ENCODE data around the gene SEC23B.

The SEC23B gene

DNA sequence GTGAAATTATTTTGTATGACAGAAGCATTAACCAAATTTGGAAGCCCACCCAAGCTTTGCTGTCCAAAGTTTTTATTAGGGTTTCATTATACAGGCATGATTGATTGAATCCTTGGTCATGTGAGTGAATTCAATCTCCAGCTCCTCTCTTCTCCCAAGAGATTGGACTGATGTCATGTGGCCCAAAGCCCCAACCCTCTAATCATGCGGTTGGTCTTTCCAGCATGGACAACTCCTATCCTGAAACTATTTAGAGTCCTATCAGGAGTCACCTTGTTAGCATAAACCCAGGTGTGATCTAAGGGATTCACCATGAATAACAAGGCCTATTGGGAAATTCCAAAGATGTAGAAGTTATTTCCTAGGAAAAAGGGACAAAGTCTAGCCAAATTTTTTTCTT, 29.9 kb upstream of the SEC23B start:
- Histone ChIP-seq H3K4me3 (replicated peaks; ENCODE audit: low read depth, low read length) (no peak overlapping the region), H3K27me3 (replicated peaks; ENCODE audit: control insufficient read depth, insufficient read depth, low read length) (no peaks in the 10 kb centered on the region), H3K36me3 (ENCODE audit: control insufficient read depth, insufficient read depth, low read length) (peaks cover 9% of the 10 kb centered on the region)
- TF ChIP-seq, protein P1, sequence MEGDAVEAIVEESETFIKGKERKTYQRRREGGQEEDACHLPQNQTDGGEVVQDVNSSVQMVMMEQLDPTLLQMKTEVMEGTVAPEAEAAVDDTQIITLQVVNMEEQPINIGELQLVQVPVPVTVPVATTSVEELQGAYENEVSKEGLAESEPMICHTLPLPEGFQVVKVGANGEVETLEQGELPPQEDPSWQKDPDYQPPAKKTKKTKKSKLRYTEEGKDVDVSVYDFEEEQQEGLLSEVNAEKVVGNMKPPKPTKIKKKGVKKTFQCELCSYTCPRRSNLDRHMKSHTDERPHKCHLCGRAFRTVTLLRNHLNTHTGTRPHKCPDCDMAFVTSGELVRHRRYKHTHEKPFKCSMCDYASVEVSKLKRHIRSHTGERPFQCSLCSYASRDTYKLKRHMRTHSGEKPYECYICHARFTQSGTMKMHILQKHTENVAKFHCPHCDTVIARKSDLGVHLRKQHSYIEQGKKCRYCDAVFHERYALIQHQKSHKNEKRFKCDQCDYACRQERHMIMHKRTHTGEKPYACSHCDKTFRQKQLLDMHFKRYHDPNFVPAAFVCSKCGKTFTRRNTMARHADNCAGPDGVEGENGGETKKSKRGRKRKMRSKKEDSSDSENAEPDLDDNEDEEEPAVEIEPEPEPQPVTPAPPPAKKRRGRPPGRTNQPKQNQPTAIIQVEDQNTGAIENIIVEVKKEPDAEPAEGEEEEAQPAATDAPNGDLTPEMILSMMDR (IDR thresholded peaks at IDR 0.05; ENCODE audit: insufficient read depth, low read length, poor library complexity, severe bottlenecking) = no peak
- no peak for DNase-seq (ENCODE audit: extremely low read depth, insufficient read length)

DNA sequence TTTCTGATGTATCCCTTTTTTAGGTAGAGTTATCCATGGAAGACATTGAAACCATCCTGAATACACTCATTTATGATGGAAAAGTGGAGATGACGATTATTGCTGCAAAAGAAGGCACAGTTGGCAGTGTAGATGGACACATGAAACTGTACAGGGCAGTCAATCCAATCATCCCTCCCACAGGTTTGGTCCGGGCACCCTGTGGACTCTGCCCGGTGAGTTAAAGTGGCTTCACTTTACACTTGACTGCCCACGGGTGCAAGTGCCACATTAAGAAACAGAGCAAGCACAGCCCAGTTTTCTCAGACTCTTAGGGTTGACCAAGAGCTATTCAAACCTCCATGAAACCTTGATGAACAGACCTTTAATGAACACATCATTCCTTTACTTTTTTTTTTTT, 26.1 kb upstream of the SEC23B start:
- peaks cover 9% of the 10 kb centered on the region for H3K36me3 ChIP-seq (ENCODE audit: control insufficient read depth, insufficient read depth, low read length)
- TF ChIP-seq, protein P1 (IDR thresholded peaks at IDR 0.05; ENCODE audit: insufficient read depth, low read length, poor library complexity, severe bottlenecking) = no peak
- H3K4me3 ChIP-seq (replicated peaks; ENCODE audit: low read depth, low read length) = no peak overlapping the region
- H3K27me3 ChIP-seq (replicated peaks; ENCODE audit: control insufficient read depth, insufficient read depth, low read length) = no peaks in the 10 kb centered on the region
- no peak for DNase-seq (ENCODE audit: extremely low read depth, insufficient read length)

DNA sequence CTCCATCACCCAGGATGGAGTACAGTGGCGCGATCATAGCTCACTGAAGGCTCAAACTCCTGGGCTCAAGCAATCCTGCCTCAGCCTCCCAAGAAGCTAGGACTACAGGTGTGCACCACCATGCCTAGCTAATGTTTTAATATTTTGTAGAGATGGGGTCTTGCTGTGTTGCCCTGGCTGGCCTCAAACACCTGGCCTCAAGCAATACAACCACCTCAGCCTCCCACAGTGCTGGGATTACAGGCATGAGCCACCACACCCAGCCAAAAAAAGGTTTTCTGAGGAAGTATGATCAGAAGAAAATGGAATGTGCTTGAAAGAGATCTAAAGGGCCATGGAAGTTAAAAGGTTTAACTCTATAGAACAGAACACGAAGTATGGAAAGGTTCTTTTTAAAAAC, 19.4 kb upstream of the SEC23B start:
- H3K36me3 ChIP-seq (ENCODE audit: control insufficient read depth, insufficient read depth, low read length) = peaks cover under 1% of the 10 kb centered on the region
- no peaks in the 10 kb centered on the region for H3K27me3 ChIP-seq (replicated peaks; ENCODE audit: control insufficient read depth, insufficient read depth, low read length)
- TF ChIP-seq, protein P1 (IDR thresholded peaks at IDR 0.05; ENCODE audit: insufficient read depth, low read length, poor library complexity, severe bottlenecking) = no peak
- DNase-seq (ENCODE audit: extremely low read depth, insufficient read length) = no peak
- no peak overlapping the region for H3K4me3 ChIP-seq (replicated peaks; ENCODE audit: low read depth, low read length)

DNA sequence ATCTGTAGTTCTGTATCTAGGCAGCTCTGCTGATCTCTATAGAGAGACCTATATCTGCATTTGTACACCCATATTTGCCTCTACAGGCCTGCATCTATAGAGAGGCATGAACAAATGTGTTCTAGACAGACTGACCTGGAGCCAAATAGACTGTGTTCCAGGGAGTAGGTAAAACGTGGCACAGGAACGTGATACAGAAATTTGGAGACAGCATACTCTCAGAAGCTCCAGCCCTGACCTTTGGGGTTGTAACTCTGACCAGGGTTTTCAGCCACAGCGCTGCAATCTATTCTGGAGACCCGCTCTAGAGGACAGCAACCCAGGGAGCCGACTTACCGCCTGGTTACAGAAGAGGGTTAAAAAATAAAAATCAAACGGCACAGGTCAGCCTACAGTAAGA, 11.7 kb upstream of the SEC23B start:
- Histone ChIP-seq H3K27me3 (replicated peaks; ENCODE audit: control insufficient read depth, insufficient read depth, low read length) (no peaks in the 10 kb centered on the region), H3K36me3 (ENCODE audit: control insufficient read depth, insufficient read depth, low read length) (peaks cover 3% of the 10 kb centered on the region), H3K4me3 (replicated peaks; ENCODE audit: low read depth, low read length) (peak overlapping the region; percentile 95)
- DNase-seq (ENCODE audit: extremely low read depth, insufficient read length) = no peak
- TF ChIP-seq, protein P1 (IDR thresholded peaks at IDR 0.05; ENCODE audit: insufficient read depth, low read length, poor library complexity, severe bottlenecking) = no peak

DNA sequence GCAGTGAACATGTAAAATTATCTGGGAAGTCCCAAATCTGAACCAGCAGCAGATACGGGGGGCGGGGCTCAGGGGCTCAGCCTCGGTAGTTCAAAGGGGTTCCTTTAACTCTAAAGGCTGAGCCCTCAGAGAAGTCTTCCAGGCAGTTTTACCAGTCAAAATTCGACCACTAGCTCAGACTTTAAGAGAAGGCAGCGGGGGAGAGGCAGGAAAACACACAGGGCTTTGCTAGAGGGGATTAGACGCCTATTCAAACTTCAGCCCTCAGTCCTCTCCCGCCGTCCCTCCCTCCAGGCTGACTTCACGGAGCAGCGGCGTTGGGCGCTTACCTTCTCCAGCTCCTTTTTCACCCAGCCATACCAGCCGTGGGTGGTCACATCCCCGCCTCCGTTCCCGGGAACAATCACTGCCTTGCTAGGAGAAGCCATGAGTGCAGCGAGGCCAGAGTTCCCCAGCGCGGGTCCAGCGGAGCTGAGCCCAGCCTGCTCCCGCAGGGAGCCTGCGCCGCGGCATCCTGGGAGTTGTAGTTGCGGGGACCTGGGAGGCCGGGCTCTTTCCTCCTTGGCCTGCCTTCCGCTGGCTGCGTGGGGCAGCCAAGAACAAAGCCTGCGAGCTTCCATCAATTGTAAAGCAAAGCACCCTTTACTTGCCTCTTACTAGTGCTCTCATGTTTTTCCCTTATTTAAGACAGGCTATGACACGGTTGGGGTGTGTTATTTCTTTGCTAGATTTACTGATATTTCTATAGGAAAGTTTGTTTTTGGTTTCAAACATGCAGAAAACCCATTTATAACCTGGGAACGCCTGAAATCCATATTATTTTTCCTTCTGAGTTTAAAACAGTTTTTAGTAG, 10.8 kb upstream of the SEC23B start, which contains the start of gene RBBP9:
Gene RBBP9 (minus strand): TSS at position 486 of the 853 bp plus-strand sequence. CDS start 58 bp downstream, at position 428.
- TF ChIP-seq, protein P1 (IDR thresholded peaks at IDR 0.05; ENCODE audit: insufficient read depth, low read length, poor library complexity, severe bottlenecking) = no peak
- H3K27me3 ChIP-seq (replicated peaks; ENCODE audit: control insufficient read depth, insufficient read depth, low read length) = no peaks in the 10 kb centered on the region
- DNase-seq (ENCODE audit: extremely low read depth, insufficient read length) = peak; percentile 81
- H3K36me3 ChIP-seq (ENCODE audit: control insufficient read depth, insufficient read depth, low read length) = peaks cover 3% of the 10 kb centered on the region
- peak within 1 kb of the TSS; percentile 95 for H3K4me3 ChIP-seq (replicated peaks; ENCODE audit: low read depth, low read length)
